ENCODE measurements around the gene FCER1G.

DNA sequence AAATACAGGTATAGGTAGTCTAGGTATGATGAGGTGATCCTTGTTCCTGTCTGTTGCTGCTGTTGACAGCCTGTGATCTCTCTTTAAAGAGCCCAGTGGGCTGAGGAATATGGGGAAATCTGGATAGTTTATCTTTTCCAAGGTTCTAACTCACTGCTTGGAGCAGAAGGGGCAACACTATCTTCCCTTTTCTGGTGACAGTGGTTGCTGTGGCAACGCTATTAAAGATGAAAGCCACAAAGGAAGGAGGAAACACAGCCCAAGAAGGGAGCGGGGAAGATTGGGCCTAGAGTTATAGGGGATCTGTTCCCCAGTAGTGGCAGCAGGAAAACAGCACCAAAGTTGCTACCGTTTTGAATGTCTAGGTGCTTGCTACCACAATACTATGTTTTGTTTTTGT is 52.2 kb downstream of the FCER1G start:
- TF ChIP-seq EZH2 (IDR thresholded peaks at IDR 0.05; ENCODE audit: low read depth) = no peak
- TF ChIP-seq, protein P1, sequence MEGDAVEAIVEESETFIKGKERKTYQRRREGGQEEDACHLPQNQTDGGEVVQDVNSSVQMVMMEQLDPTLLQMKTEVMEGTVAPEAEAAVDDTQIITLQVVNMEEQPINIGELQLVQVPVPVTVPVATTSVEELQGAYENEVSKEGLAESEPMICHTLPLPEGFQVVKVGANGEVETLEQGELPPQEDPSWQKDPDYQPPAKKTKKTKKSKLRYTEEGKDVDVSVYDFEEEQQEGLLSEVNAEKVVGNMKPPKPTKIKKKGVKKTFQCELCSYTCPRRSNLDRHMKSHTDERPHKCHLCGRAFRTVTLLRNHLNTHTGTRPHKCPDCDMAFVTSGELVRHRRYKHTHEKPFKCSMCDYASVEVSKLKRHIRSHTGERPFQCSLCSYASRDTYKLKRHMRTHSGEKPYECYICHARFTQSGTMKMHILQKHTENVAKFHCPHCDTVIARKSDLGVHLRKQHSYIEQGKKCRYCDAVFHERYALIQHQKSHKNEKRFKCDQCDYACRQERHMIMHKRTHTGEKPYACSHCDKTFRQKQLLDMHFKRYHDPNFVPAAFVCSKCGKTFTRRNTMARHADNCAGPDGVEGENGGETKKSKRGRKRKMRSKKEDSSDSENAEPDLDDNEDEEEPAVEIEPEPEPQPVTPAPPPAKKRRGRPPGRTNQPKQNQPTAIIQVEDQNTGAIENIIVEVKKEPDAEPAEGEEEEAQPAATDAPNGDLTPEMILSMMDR (conservative IDR thresholded peaks at IDR 0.05) = no peak

Measured in PC-9 (cell line).